K562 (cell line): ENCODE data around the gene NEK4. TPM values are rescaled to one million over a fixed set of nuclear protein-coding genes. Genes with fewer than 3 reads are reported as not detected.

Source experiments
- ATAC-seq: fragments of 200-7000 bp; cut with Tn5 transposase; 3 replicates; pipeline ENCODE4 v1.9.1; 2020; ENCODE audit warnings: moderate library complexity
- BruUV-seq: library from RNA; stranded (reverse); fragments of 400-500 nt; replicated peaks from 2 replicates; lab custom pipeline; 2021; lab: Mats Ljungman, UMichigan
- CTCF ChIA-PET: fragments of 300-600 bp; formaldehyde crosslinking; extraction: SDS; loops from one replicate; lab custom pipeline; 2021; ENCODE audit warnings: low intra/inter-chr PET ratio; lab: Yijun Ruan, JAX
- POLR2A ChIA-PET: fragments of 300-600, 350-650 bp; sonication (Branson Sonifier 250); formaldehyde crosslinking; extraction: SDS; loops from one replicate; lab custom pipeline; 2021; ENCODE audit warnings: antibody characterized with exemption, inconsistent platforms; lab: Yijun Ruan, JAX
- DNase-seq, 4 experiments: peaks; one replicate each; pipeline versions ENCODE4 v3.0.0 to v3.0.0-alpha.2; 2011 to 2018; ENCODE audit warnings: low spot score in 3 of 4, mixed read lengths in 3 of 4; ENCODE audit errors: extremely low read depth in 1 of 4
- FAIRE-seq: peaks from 2 replicates; lab custom pipeline; 2011; peaks lifted over from hg19 to GRCh38; lab: Jason Lieb, UNC
- H2AFZ ChIP-seq: 2 replicates; pipeline ENCODE4 v1.6.0; 2011; ENCODE audit warnings: low read depth, low read length, control low read depth, inconsistent platforms
- H3K27ac ChIP-seq: fragments of 200-600 bp; 3 replicates; pipeline ENCODE4 v1.8.0; 2011; ENCODE audit warnings: low read depth, mild to moderate bottlenecking, control low read depth, inconsistent platforms, low read length, moderate library complexity, mixed read lengths; ENCODE audit errors: extremely low read depth
- H3K27me3 ChIP-seq, 2 experiments: fragments of 300-600 bp in 1 of 2; 2 replicates in 1 of 2; 3 replicates in 1 of 2; pipeline versions ENCODE4 v1.6.0 to v1.8.0; 2011; ENCODE audit warnings: inconsistent platforms in 2 of 2, low read length in 2 of 2, mild to moderate bottlenecking in 1 of 2, mixed read lengths in 1 of 2, moderate library complexity in 1 of 2; ENCODE audit not compliant: control insufficient read depth in 2 of 2, insufficient read depth in 2 of 2
- H3K36me3 ChIP-seq: fragments of 300-600 bp; 3 replicates; pipeline ENCODE4 v1.8.0; 2011; ENCODE audit warnings: mild to moderate bottlenecking, low read length, inconsistent platforms; ENCODE audit not compliant: control insufficient read depth, insufficient read depth
- H3K4me1 ChIP-seq, 2 experiments: fragments of 200-600 bp in 1 of 2; replicated peaks in 1 of 2; 2 replicates in 1 of 2; 3 replicates in 1 of 2; pipeline versions ENCODE4 v1.5.1 to v1.8.0; 2011; ENCODE audit warnings: inconsistent platforms in 2 of 2, low read length in 2 of 2, mild to moderate bottlenecking in 1 of 2, mixed read lengths in 1 of 2, moderate library complexity in 1 of 2; ENCODE audit not compliant: control insufficient read depth in 2 of 2, insufficient read depth in 2 of 2
- H3K4me2 ChIP-seq: 2 replicates; pipeline ENCODE4 v1.6.1; 2011; ENCODE audit warnings: low read length, control low read depth, inconsistent platforms, mixed read lengths; ENCODE audit not compliant: insufficient read depth
- H3K4me3 ChIP-seq: fragments of 200-600 bp; sonication (generic), shearing (Covaris generic); 2 replicates; pipeline ENCODE4 v1.5.1; 2016; ENCODE audit warnings: control low read depth, inconsistent platforms
- H3K79me2 ChIP-seq: fragments of 200-600 bp; 3 replicates; pipeline ENCODE4 v1.8.0; 2011; ENCODE audit warnings: low read length, inconsistent platforms; ENCODE audit not compliant: control insufficient read depth, insufficient read depth
- H3K9ac ChIP-seq, 2 experiments: 2 replicates each; pipeline versions ENCODE4 v1.6.0 to v1.6.1; 2011; ENCODE audit warnings: low read depth in 2 of 2, low read length in 2 of 2, control low read depth in 1 of 2, inconsistent platforms in 1 of 2, mild to moderate bottlenecking in 1 of 2, mixed read lengths in 1 of 2; ENCODE audit not compliant: insufficient read depth in 1 of 2
- H3K9me1 ChIP-seq: one replicate; pipeline ENCODE4 v1.6.0; 2011; ENCODE audit warnings: inconsistent platforms, mild to moderate bottlenecking, low read length, moderate library complexity; ENCODE audit not compliant: control insufficient read depth, insufficient read depth
- H3K9me3 ChIP-seq: replicated peaks from 2 replicates; pipeline ENCODE4 v1.5.1; 2011; ENCODE audit warnings: low read depth, low read length, inconsistent platforms; ENCODE audit not compliant: control insufficient read depth, insufficient read depth
- H4K20me1 ChIP-seq: replicated peaks from 2 replicates; pipeline ENCODE4 v1.6.1; 2011; ENCODE audit warnings: low read length, inconsistent platforms, mixed read lengths; ENCODE audit not compliant: control insufficient read depth, insufficient read depth
- CHCHD3 ChIP-seq: fragments of 250-450 bp; sonication (Bioruptor Pico); IDR thresholded peaks from 2 replicates; pipeline ENCODE4 v2.1.2; 2022; ENCODE audit warnings: mild to moderate bottlenecking
- CTBP1 ChIP-seq: fragments of 450-650 bp; IDR thresholded peaks from 2 replicates; pipeline ENCODE4 v1.6.1; 2016; ENCODE audit warnings: borderline replicate concordance
- RBM25 ChIP-seq: fragments of 200-400 bp; formaldehyde crosslinking; IDR thresholded peaks from 2 replicates; pipeline ENCODE4 v1.6.1; 2018; ENCODE audit warnings: low read length, low read depth, moderate library complexity; ENCODE audit not compliant: severe bottlenecking
- SMARCA5 ChIP-seq: fragments of 450-650 bp; IDR thresholded peaks from 2 replicates; pipeline ENCODE4 v1.6.1; 2016
- ZKSCAN3 ChIP-seq: fragments of 250-450 bp; sonication (Bioruptor Pico); IDR thresholded peaks from 2 replicates; pipeline ENCODE4 v1.4.0; 2020
- ZNF197 ChIP-seq: fragments of 200-800 bp; sonication (Bioruptor generic); IDR thresholded peaks from 2 replicates; pipeline ENCODE4 v1.6.1; 2016; ENCODE audit warnings: low read depth, missing genetic modification characterization, missing compliant biosample characterization
- ZNF507 ChIP-seq: conservative IDR thresholded peaks from 2 replicates; pipeline ENCODE4 v1.6.1; 2017; ENCODE audit warnings: missing genetic modification characterization, missing compliant biosample characterization
- ZNF586 ChIP-seq: fragments of 450-650 bp; formaldehyde crosslinking; conservative IDR thresholded peaks from 2 replicates; pipeline ENCODE4 v1.4.0; 2020; ENCODE audit warnings: mild to moderate bottlenecking, moderate library complexity
- WGBS: fragments of 100-300 bp; shearing (Covaris generic); methylation state at CpG from one replicate; pipeline ENCODE4 v1.1.6; 2016; ENCODE audit warnings: low coverage, mixed read lengths; ENCODE audit not compliant: insufficient coverage; ENCODE audit errors: missing lambda C conversion rate; 5-methylcytosine and 5-hydroxymethylcytosine counted together
- in situ Hi-C: fragments of 300-500 bp; cut with MboI; formaldehyde crosslinking; loops from 4 replicates; pipeline ENCODE4 v1.15.0; 2018; ENCODE audit warnings: inconsistent platforms, mixed read lengths
- intact Hi-C: fragments of 100-400 bp; cut with micrococcal nuclease; formaldehyde crosslinking; loops from 2 replicates; pipeline ENCODE4 v1.14.2; 2022
- polyA plus RNA-seq, 8 experiments: library from polyadenylated mRNA; depleted of rRNA in 4 of 8; stranded (reverse) in 5 of 8; unstranded in 3 of 8; fragments of >200 nt; fragmentation: Nextera tagmentation in 2 of 8; fragmentation: Illumina TruSeq in 1 of 8; extraction: Ambion mirVana in 2 of 8; extraction: Trizol in 1 of 8; gene quantifications; 2 replicates each; pipeline versions ENCODE4 v1.2.1 to v1.2.3, GENCODE V29; 2011 to 2014; ENCODE audit warnings: inconsistent platforms in 1 of 8, missing spikeins in 1 of 8
- total RNA-seq, 7 experiments: library from RNA; depleted of rRNA in 6 of 7; stranded (reverse); fragments of >200 nt in 6 of 7; fragmentation: Illumina TruSeq in 2 of 7; extraction: Trizol in 2 of 7; gene quantifications; 2 replicates each; pipeline versions ENCODE4 v1.2.1 to v1.2.3, GENCODE V29; 2011 to 2021; ENCODE audit warnings: low replicate concordance in 1 of 7
- TF ChIP-seq, protein P1 (sequence below): fragments of 450-650 bp; formaldehyde crosslinking; IDR thresholded peaks from 2 replicates; pipeline ENCODE4 v1.4.0; 2020; ENCODE audit warnings: mild to moderate bottlenecking, moderate library complexity

NEK4 gene
- total and polyA plus RNA-seq, 9 of the 15 experiments (the other 6 are each of a cell fraction or from before 2014, with no cell fraction given) = 5.8 to 23.1 (median 16.6) TPM

DNA sequence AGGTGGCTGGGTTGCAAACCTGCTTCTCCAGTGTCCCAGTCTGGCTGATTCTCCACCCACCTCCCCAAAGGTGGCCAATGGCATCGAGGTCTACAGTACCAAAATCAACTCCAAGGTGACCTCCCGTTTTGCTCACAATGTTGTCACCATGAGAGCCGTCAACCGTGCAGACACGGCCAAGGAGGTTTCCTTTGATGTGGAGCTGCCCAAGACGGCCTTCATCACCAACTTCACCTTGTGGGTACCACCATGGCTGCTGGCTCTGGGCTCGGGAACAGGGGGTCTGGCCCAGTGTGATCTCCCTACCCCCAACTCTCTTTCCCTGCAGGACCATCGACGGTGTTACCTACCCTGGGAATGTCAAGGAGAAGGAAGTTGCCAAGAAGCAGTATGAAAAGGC lies 25.7 kb upstream of the NEK4 start:
- H3K27ac ChIP-seq = no peak overlapping the region
- no peaks in the 10 kb centered on the region for H3K36me3 ChIP-seq
- ATAC-seq = no peak
- H3K9me3 ChIP-seq = no peaks in the 10 kb centered on the region
- peaks cover 0 to 19% of the 10 kb centered on the region in 2 experiments; a peak in 3 of 5 replicates for H3K27me3 ChIP-seq
- POLR2A ChIA-PET = interaction anchor here (0.6 kb wide), 1 partner anchor 15 kb away, joined by 3 read pairs; no protein-coding TSS in a partner anchor
- in situ Hi-C loops = no loop called here
- TF ChIP-seq CTBP1 (no peak), ZNF507 (no peak), ZNF586 (no peak), ZNF197 (CRISPR knock-in tag) (no peak), SMARCA5 (no peak), RBM25 (no peak), CHCHD3 (CRISPR knock-in tag) (no peak), ZKSCAN3 (CRISPR knock-in tag) (no peak)
- TF ChIP-seq, protein P1, sequence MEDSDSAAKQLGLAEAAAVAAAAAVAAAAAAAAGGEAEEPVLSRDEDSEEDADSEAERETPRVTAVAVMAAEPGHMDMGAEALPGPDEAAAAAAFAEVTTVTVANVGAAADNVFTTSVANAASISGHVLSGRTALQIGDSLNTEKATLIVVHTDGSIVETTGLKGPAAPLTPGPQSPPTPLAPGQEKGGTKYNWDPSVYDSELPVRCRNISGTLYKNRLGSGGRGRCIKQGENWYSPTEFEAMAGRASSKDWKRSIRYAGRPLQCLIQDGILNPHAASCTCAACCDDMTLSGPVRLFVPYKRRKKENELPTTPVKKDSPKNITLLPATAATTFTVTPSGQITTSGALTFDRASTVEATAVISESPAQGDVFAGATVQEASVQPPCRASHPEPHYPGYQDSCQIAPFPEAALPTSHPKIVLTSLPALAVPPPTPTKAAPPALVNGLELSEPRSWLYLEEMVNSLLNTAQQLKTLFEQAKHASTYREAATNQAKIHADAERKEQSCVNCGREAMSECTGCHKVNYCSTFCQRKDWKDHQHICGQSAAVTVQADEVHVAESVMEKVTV (CRISPR knock-in tag) = no peak
- H3K9me1 ChIP-seq = no peaks in the 10 kb centered on the region
- no TSS peak for BruUV-seq
- intact Hi-C loops = no loop called here
- H3K9ac ChIP-seq = no peak overlapping the region
- no peak overlapping the region for H3K4me3 ChIP-seq
- DNase-seq = no peak
- CTCF ChIA-PET = no interaction called here
- H3K4me1 ChIP-seq = peaks cover 0 to 15% of the 10 kb centered on the region in 2 experiments; a peak in 2 of 5 replicates
- H2AFZ ChIP-seq = no peak overlapping the region
- H3K4me2 ChIP-seq = no peak overlapping the region
- FAIRE-seq = no peak
- 12% methylated on average over 9 of the region's 9 CpGs for WGBS
- no peaks in the 10 kb centered on the region for H3K79me2 ChIP-seq
- no peaks in the 10 kb centered on the region for H4K20me1 ChIP-seq
